SW480 (cell line): ENCODE measurements around the gene SYT2.
A peak's percentile ranks its signal among the peaks of the same experiment; 100 is the strongest.
"Not testable (repeated sequence)": the region's sequence is repeated elsewhere in the genome, so short reads cannot be mapped to it uniquely, and the experiment has no call there.

Source experiments
- DNase-seq: peaks from one replicate; pipeline ENCODE4 v3.0.0-alpha.2; 2016; ENCODE audit warnings: low spot score

Gene SYT2

GRCh38 chr1:202624088-202624780 lies 86.0 kb downstream of the SYT2 start:
- DNase-seq = no peak

GRCh38 chr1:202623476-202623875 lies 86.8 kb downstream of the SYT2 start:
- not testable (repeated sequence) for DNase-seq

GRCh38 chr1:202623075-202623474 lies 87.2 kb downstream of the SYT2 start:
- DNase-seq = no peak

- no peak for DNase-seq
Observed at GRCh38 chr1:202622388-202622787, 87.9 kb downstream of the SYT2 start.

GRCh38 chr1:202621446-202621845 lies 88.8 kb downstream of the SYT2 start:
- DNase-seq = no peak

- DNase-seq = not testable (repeated sequence)
Observed at GRCh38 chr1:202620036-202620435, 90.2 kb downstream of the SYT2 start.

- DNase-seq = no peak
Observed at GRCh38 chr1:202619505-202619904, 90.7 kb downstream of the SYT2 start.

GRCh38 chr1:202619012-202619411 lies 91.2 kb downstream of the SYT2 start:
- not testable (repeated sequence) for DNase-seq

- no peak for DNase-seq
Observed at GRCh38 chr1:202616355-202616915, 93.8 kb downstream of the SYT2 start.

GRCh38 chr1:202615501-202616354 lies 94.5 kb downstream of the SYT2 start:
- peak; percentile 50 for DNase-seq

GRCh38 chr1:202615208-202615500 lies 95.1 kb downstream of the SYT2 start:
- not testable (repeated sequence) for DNase-seq

GRCh38 chr1:202614363-202615207 lies 95.7 kb downstream of the SYT2 start:
- not testable (repeated sequence) for DNase-seq

GRCh38 chr1:202613571-202613970 lies 96.7 kb downstream of the SYT2 start:
- no peak for DNase-seq

GRCh38 chr1:202612036-202612435 lies 98.2 kb downstream of the SYT2 start:
- not testable (repeated sequence) for DNase-seq

GRCh38 chr1:202605515-202605914 lies 104.7 kb downstream of the SYT2 start:
- DNase-seq = no peak

GRCh38 chr1:202603435-202603834 lies 106.8 kb downstream of the SYT2 start:
- DNase-seq = no peak

- no peak for DNase-seq
Observed at GRCh38 chr1:202600432-202601041, 109.7 kb downstream of the SYT2 start.

GRCh38 chr1:202599669-202600431 lies 110.4 kb downstream of the SYT2 start:
- peak; percentile 68 for DNase-seq

GRCh38 chr1:202597090-202597761 lies 113.0 kb downstream of the SYT2 start:
- DNase-seq = no peak

- no peak for DNase-seq
Observed at GRCh38 chr1:202596638-202597037, 113.6 kb downstream of the SYT2 start.
